Thymus (tissue), 11 donors: ENCODE data around the gene HNRNPUL2. TPM values are rescaled to one million over a fixed set of nuclear protein-coding genes. Genes with fewer than 3 reads are reported as not detected.

Source experiments
- DNase-seq, 9 donors: peaks; one replicate each; pipeline ENCODE4 v3.0.0-alpha.2; 2013; ENCODE audit warnings: low spot score in 9 of 9, low read depth in 6 of 9, missing footprints in 1 of 9
- H3K27ac ChIP-seq, 2 donors: one replicate each; pipeline ENCODE4 v1.5.1; 2013; ENCODE audit warnings: control low read depth in 1 of 2, low read depth in 1 of 2, low read length in 1 of 2, mild to moderate bottlenecking in 1 of 2, moderate library complexity in 1 of 2
- H3K27me3 ChIP-seq, 2 donors: one replicate each; pipeline ENCODE4 v1.5.1; 2013; ENCODE audit warnings: low read length in 1 of 2; ENCODE audit not compliant: control insufficient read depth in 2 of 2, insufficient read depth in 1 of 2
- H3K36me3 ChIP-seq, 2 donors: one replicate each; pipeline ENCODE4 v1.5.1; 2013; ENCODE audit warnings: low read length in 1 of 2, mild to moderate bottlenecking in 1 of 2, moderate library complexity in 1 of 2; ENCODE audit not compliant: control insufficient read depth in 2 of 2, insufficient read depth in 2 of 2
- H3K4me1 ChIP-seq, 2 donors: one replicate each; pipeline ENCODE4 v1.5.1; 2013; ENCODE audit warnings: low read length in 2 of 2; ENCODE audit not compliant: control insufficient read depth in 2 of 2, insufficient read depth in 2 of 2
- H3K4me3 ChIP-seq, 2 donors: one replicate each; pipeline ENCODE4 v1.5.1; 2013; ENCODE audit warnings: low read length in 2 of 2, control low read depth in 1 of 2, mild to moderate bottlenecking in 1 of 2
- H3K9me3 ChIP-seq, 2 donors: one replicate each; pipeline ENCODE4 v1.5.1; 2013; ENCODE audit warnings: low read length in 1 of 2, mild to moderate bottlenecking in 1 of 2; ENCODE audit not compliant: control insufficient read depth in 2 of 2, insufficient read depth in 1 of 2
- WGBS: extraction: QIAGEN DNeasy Blood & Tissue Kit; methylation state at CpG from one replicate; pipeline ENCODE4 v1.1.7; 2013; 5-methylcytosine and 5-hydroxymethylcytosine counted together
- polyA plus RNA-seq: library from polyadenylated mRNA; stranded (reverse); fragments of 200-250 nt; gene quantifications from one replicate; pipeline ENCODE4 v1.2.3, GENCODE V29; 2013
- total RNA-seq: library from RNA; stranded (reverse); fragments of 120-200 nt; gene quantifications from one replicate; pipeline ENCODE4 v1.2.4, GENCODE V29; 2013
- donor health status: healthy.

Gene HNRNPUL2
- total and polyA plus RNA-seq, 2 donors, result 7.7 to 44.7 TPM

GRCh38 chr11:62671236-62671607, 56.0 kb downstream of the HNRNPUL2 start:
- Histone ChIP-seq H3K27ac (peak overlapping the region; percentile 94), H3K27me3 (no peaks in the 10 kb centered on the region), H3K4me3 (peak overlapping the region; percentile 77 to 97), H3K4me1 (peaks cover 20 to 41% of the 10 kb centered on the region in 2 donors), H3K9me3 (peaks cover 0 to 11% of the 10 kb centered on the region in 2 donors), H3K36me3 (peaks cover 14 to 43% of the 10 kb centered on the region in 2 donors)
- under 1% methylated on average over 17 of the region's 17 CpGs for WGBS
- DNase-seq, result peak in 3 of 9 donors; percentile 30 to 77 (median 38)

- H3K4me3 ChIP-seq, result no peak overlapping the region
- H3K36me3 ChIP-seq, result peaks cover 14 to 32% of the 10 kb centered on the region in 2 donors
- DNase-seq, result no peak
- no peak overlapping the region for H3K27ac ChIP-seq
- peaks cover 25 to 47% of the 10 kb centered on the region in 2 donors for H3K4me1 ChIP-seq
- no peaks in the 10 kb centered on the region for H3K27me3 ChIP-seq
- H3K9me3 ChIP-seq, result peaks cover 0 to 15% of the 10 kb centered on the region in 2 donors
- 96% methylated on average over 4 of the region's 4 CpGs for WGBS
Measured at GRCh38 chr11:62669420-62670161, 57.7 kb downstream of the HNRNPUL2 start.

- no peak for DNase-seq
- H3K27me3 ChIP-seq, result no peaks in the 10 kb centered on the region
- H3K27ac ChIP-seq, result peak overlapping the region in 1 of 2 donors; percentile 43
- H3K4me1 ChIP-seq, result peaks cover 24 to 43% of the 10 kb centered on the region in 2 donors
- H3K9me3 ChIP-seq, result peaks cover 0 to 15% of the 10 kb centered on the region in 2 donors
- no peak overlapping the region for H3K4me3 ChIP-seq
- peaks cover 22 to 26% of the 10 kb centered on the region in 2 donors for H3K36me3 ChIP-seq
- WGBS, result 96% methylated on average over 2 of the region's 2 CpGs
Measured at GRCh38 chr11:62667460-62667859, 59.8 kb downstream of the HNRNPUL2 start.

- Histone ChIP-seq H3K36me3 (peaks cover 26 to 33% of the 10 kb centered on the region in 2 donors), H3K4me1 (peaks cover 21 to 38% of the 10 kb centered on the region in 2 donors), H3K27me3 (no peaks in the 10 kb centered on the region), H3K4me3 (peak overlapping the region; percentile 71 to 90), H3K9me3 (peaks cover 0 to 10% of the 10 kb centered on the region in 2 donors), H3K27ac (peak overlapping the region; percentile 82 to 97)
- whole genome bisulfite sequencing, result 84% methylated on average over 16 of the region's 16 CpGs
- DNase-seq, result no peak
Measured at GRCh38 chr11:62666259-62666926, 60.9 kb downstream of the HNRNPUL2 start.

- 9% methylated on average over 39 of the region's 39 CpGs for WGBS
- peak in 4 of 9 donors; percentile 46 to 73 (median 52) for DNase-seq
- Histone ChIP-seq H3K27ac (peak overlapping the region; percentile 82 to 97), H3K9me3 (peaks cover 0 to 10% of the 10 kb centered on the region in 2 donors), H3K27me3 (no peaks in the 10 kb centered on the region), H3K4me3 (peak overlapping the region; percentile 71 to 90), H3K36me3 (peaks cover 26 to 33% of the 10 kb centered on the region in 2 donors), H3K4me1 (peaks cover 19 to 31% of the 10 kb centered on the region in 2 donors)
Measured at GRCh38 chr11:62665599-62666258, 61.5 kb downstream of the HNRNPUL2 start.

- Histone ChIP-seq H3K9me3 (peaks cover 0 to 10% of the 10 kb centered on the region in 2 donors), H3K4me1 (peaks cover 18 to 27% of the 10 kb centered on the region in 2 donors), H3K27me3 (no peaks in the 10 kb centered on the region), H3K4me3 (peak within 1 kb of the TSS; percentile 71 to 90), H3K36me3 (peaks cover 26 to 33% of the 10 kb centered on the region in 2 donors), H3K27ac (peak within 1 kb of the TSS; percentile 94 to 97)
- WGBS, result under 1% methylated on average over 47 of the region's 47 CpGs
- peak; percentile 87 to 97 (median 92) for DNase-seq
Measured at GRCh38 chr11:62665075-62665598, 62.1 kb downstream of the HNRNPUL2 start, which contains the start of the genes C11orf98 and CSKMT. Gene C11orf98, minus strand, starts transcription at chr11:62665210. Its CDS starts 41 bp downstream, at chr11:62665169. Gene CSKMT, plus strand, starts transcription at chr11:62665312. Its CDS starts 568 bp downstream, at chr11:62665880.

GRCh38 chr11:62664405-62665074, 62.7 kb downstream of the HNRNPUL2 start:
- peak overlapping the region; percentile 71 to 90 for H3K4me3 ChIP-seq
- H3K9me3 ChIP-seq, result peaks cover 0 to 10% of the 10 kb centered on the region in 2 donors
- peaks cover 26 to 33% of the 10 kb centered on the region in 2 donors for H3K36me3 ChIP-seq
- DNase-seq, result peak in 8 of 9 donors; percentile 44 to 85 (median 64)
- H3K27ac ChIP-seq, result peak overlapping the region; percentile 94 to 97
- 3% methylated on average over 36 of the region's 36 CpGs for WGBS
- peaks cover 18 to 22% of the 10 kb centered on the region in 2 donors for H3K4me1 ChIP-seq
- no peaks in the 10 kb centered on the region for H3K27me3 ChIP-seq
